Right cardiac atrium (tissue), 5 donors: ENCODE measurements around the gene SCN1A. TPM values are rescaled to one million over a fixed set of nuclear protein-coding genes. Genes with fewer than 3 reads are reported as not detected.
A peak's percentile ranks its signal among the peaks of the same experiment; 100 is the strongest.

Source experiments
- ATAC-seq, 2 donors: fragments of 200-7000 bp; cut with Tn5 transposase; one replicate each; pipeline versions ENCODE4 v1.8.0 to v1.9.1; 2020; ENCODE audit warnings: moderate library complexity in 2 of 2, mild to moderate bottlenecking in 1 of 2
- DNase-seq, 3 donors: peaks; one replicate each; pipeline ENCODE4 v3.0.0-alpha.2; 2020
- H3K27ac ChIP-seq: one replicate; pipeline ENCODE4 v1.5.1; 2013; ENCODE audit warnings: mild to moderate bottlenecking, low read length, control low read depth, moderate library complexity
- H3K27me3 ChIP-seq: one replicate; pipeline ENCODE4 v1.6.1; 2013; ENCODE audit not compliant: control insufficient read depth, insufficient read depth
- H3K4me1 ChIP-seq: one replicate; pipeline ENCODE4 v1.6.1; 2013; ENCODE audit warnings: low read length; ENCODE audit not compliant: control insufficient read depth, insufficient read depth
- H3K4me3 ChIP-seq: one replicate; pipeline ENCODE4 v1.5.1; 2013; ENCODE audit warnings: low read length, control low read depth
- H3K9me3 ChIP-seq: one replicate; pipeline ENCODE4 v1.6.1; 2013; ENCODE audit warnings: low read length; ENCODE audit not compliant: control insufficient read depth
- WGBS: extraction: QIAGEN DNeasy Blood & Tissue Kit; methylation state at CpG from one replicate; pipeline ENCODE4 v1.1.7; 2013; 5-methylcytosine and 5-hydroxymethylcytosine counted together
- intact Hi-C, 4 donors: fragments of 100-400 bp; cut with DNase I; formaldehyde crosslinking; loops; one replicate each; pipeline versions ENCODE4 v1.11.0 to v1.14.0; 2022 to 2023
- polyA plus RNA-seq: library from polyadenylated mRNA; stranded (reverse); fragments of 200-250 nt; gene quantifications from one replicate; pipeline ENCODE4 v1.2.3, GENCODE V29; 2013
- total RNA-seq, 4 donors: library from RNA; stranded (reverse); fragmentation: NEBNext Ultra II Directional; extraction: Animal tissue kit (Norgen Biotek cat#: 25700); gene quantifications; one replicate each; pipeline ENCODE4 v1.2.1, GENCODE V29; 2021
- donor health status: healthy with polysubstance abuse.
- donor health status: DM: no; HTN: yes; CAD: no.
- donor health status: DM: no; HTN: no; CAD: no.
- donor health status: DM: no; HTN: yes; CAD: no; lungs with severe emphysema.
- donor health status: DM: yes; HTN: yes; CAD: no.

The SCN1A gene
- total and polyA plus RNA-seq, 5 donors, result 0.06 to 0.59 (median 0.20) TPM

- H3K27me3 ChIP-seq, result no peaks in the 10 kb centered on the region
- no peaks in the 10 kb centered on the region for H3K9me3 ChIP-seq
- H3K27ac ChIP-seq, result no peak overlapping the region
- no peak for DNase-seq
- peak overlapping the region; percentile 64 for H3K4me3 ChIP-seq
- ATAC-seq, result no peak
- intact Hi-C loops, result loop anchor here in 3 of 4 donors (10.0 kb wide), 2 partner anchors 172 to 182 kb away; partner anchors contain the start of gene SCN1A (in 1 of the 3)
- peaks cover 2% of the 10 kb centered on the region for H3K4me1 ChIP-seq
- 11% methylated on average over 4 of the region's 4 CpGs for WGBS
These were observed 175.0 kb downstream of the SCN1A start for GRCh38 chr2:165952741-165953211.

DNA sequence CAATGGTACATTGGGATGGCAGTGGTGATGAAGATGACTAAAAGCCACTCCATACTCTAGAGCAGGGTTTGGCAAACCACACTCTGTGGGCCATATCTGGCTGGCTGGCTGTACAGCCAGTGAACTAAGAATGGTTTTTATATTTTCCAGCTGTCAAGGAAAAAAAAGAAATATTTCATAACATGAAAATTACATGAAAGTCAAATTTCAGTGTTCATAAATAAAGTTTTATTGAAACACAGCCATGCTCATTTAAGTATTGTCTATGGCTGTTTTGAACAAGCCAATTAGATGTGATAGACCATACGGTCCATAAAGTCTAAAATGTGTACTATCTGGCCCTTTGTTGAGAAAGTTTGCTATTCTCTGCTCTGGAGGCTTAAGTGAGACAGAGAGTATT, 175.7 kb downstream of the SCN1A start:
- Histone ChIP-seq H3K27me3 (no peaks in the 10 kb centered on the region), H3K9me3 (no peaks in the 10 kb centered on the region), H3K4me3 (no peak overlapping the region), H3K27ac (no peak overlapping the region), H3K4me1 (peaks cover 2% of the 10 kb centered on the region)
- 0% methylated on average over 1 of the region's 1 CpG for WGBS
- no peak for DNase-seq
- no peak for ATAC-seq
- intact Hi-C loops, result loop anchor here in 3 of 4 donors (10.0 kb wide), 2 partner anchors 173 to 183 kb away; partner anchors contain the start of gene SCN1A (in 1 of the 3)

DNA sequence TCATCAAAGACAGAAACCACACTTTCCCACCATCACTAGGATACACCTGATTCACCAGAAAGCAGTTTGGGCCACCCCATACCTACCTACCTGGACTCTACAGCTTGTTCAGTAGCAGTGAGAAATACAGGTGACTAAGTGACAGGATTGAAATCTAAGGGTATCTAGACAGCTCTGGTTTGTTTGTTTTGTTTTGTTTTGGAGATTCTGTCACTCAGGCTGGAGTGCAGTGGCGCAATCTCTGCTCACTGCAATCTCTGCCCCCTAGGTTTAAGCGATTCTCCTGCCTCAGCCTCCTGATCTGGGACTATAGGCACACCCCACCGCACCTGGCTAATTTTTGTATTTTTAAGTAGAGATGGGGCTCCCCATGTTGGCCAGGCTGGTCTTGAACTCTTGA, 177.4 kb downstream of the SCN1A start:
- WGBS, result 96% methylated on average over 3 of the region's 3 CpGs
- Histone ChIP-seq H3K9me3 (no peaks in the 10 kb centered on the region), H3K27ac (no peak overlapping the region), H3K4me1 (peaks cover 2% of the 10 kb centered on the region), H3K4me3 (no peak overlapping the region), H3K27me3 (no peaks in the 10 kb centered on the region)
- DNase-seq (no peak), ATAC-seq (no peak)
- intact Hi-C loops, result loop anchor here in 3 of 4 donors (10.0 kb wide), 2 partner anchors 174 to 184 kb away; partner anchors contain the start of gene SCN1A (in 1 of the 3)

DNA sequence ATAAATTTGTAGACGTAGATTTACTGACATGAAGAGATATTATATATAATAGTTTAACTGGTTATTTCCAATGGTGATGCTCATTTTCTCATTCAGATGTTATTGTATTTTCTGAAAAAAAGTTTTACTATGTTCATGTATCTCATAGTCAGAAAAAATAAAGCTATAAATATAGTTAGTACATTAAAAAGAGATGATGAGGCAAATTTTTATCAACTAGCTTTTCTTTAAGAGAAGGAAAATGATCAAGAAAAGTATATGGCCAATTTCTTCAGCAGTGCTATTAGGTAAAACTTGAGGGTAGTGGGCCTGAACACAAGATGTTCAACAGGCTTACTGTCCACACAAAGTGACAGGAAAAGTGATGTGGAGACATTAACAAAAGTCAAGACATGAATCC, 186.0 kb downstream of the SCN1A start:
- H3K27ac ChIP-seq, result no peak overlapping the region
- WGBS, result 98% methylated on average over 1 of the region's 1 CpG
- intact Hi-C loops, result no loop called here
- no peaks in the 10 kb centered on the region for H3K27me3 ChIP-seq
- H3K4me3 ChIP-seq, result no peak overlapping the region
- no peaks in the 10 kb centered on the region for H3K9me3 ChIP-seq
- H3K4me1 ChIP-seq, result no peaks in the 10 kb centered on the region
- DNase-seq, result no peak
- ATAC-seq, result no peak

DNA sequence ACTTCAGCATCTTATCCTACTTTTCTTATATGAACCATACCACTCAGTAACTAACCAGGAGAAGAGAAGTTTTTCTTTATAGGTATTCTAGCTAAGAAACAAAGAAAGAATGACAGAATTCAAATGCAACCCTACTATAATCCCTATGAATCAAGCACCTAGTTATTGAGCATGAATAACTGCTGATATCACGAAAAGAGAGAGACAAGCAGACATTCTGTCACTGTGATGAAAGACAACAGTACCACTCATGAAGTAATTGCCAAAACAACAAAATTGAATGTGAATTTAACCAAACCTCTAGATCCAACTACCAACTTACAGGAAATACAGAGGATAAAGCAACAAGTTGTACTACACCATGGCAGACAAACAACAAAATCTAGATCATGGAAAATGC, 189.6 kb downstream of the SCN1A start:
- no peak for ATAC-seq
- Histone ChIP-seq H3K4me1 (no peaks in the 10 kb centered on the region), H3K9me3 (no peaks in the 10 kb centered on the region), H3K27ac (no peak overlapping the region), H3K27me3 (no peaks in the 10 kb centered on the region), H3K4me3 (no peak overlapping the region)
- no peak for DNase-seq
- intact Hi-C loops, result no loop called here
- WGBS, result 87% methylated on average over 1 of the region's 1 CpG

Other genes starting within 250 kb of the SCN1A start
- gene TTC21B, start 174.2 kb downstream of the SCN1A start, total RNA-seq, result 10 to 100 TPM; 10.8 to 19.7 (median 16.7) TPM
- 6.5 TPM for gene TTC21B, start 174.2 kb downstream of the SCN1A start, polyA plus RNA-seq
- gene SCN9A, start 247.9 kb upstream of the SCN1A start, total RNA-seq, result 1 to 10 TPM in 3 of 4 donors, under 1 TPM in 1; 0.71 to 1.5 (median 1.2) TPM
- gene SCN9A, start 247.9 kb upstream of the SCN1A start, polyA plus RNA-seq, result 0.43 TPM